Subcutaneous adipose tissue (tissue), 4 donors: ENCODE data around the gene MYBPHL. TPM values are rescaled to one million over a fixed set of nuclear protein-coding genes. Genes with fewer than 3 reads are reported as not detected.

Experiments
- total RNA-seq, 4 donors: library from RNA; depleted of rRNA; stranded (reverse); fragments of >200 nt; gene quantifications; one replicate each; pipeline ENCODE4 v1.1.0, GENCODE V29; 2016
- TF ChIP-seq, protein P1 (sequence below): fragments of 450-650 bp; IDR thresholded peaks from one replicate; pipeline ENCODE4 v1.5.1; 2016; ENCODE audit warnings: low read depth, mild to moderate bottlenecking, control low read depth, antibody characterized with exemption, moderate library complexity

Gene MYBPHL
- total RNA-seq, 4 donors from 2014 or later = not detected

GRCh38 chr1:109277434-109278204, 29.2 kb downstream of the MYBPHL start:
- TF ChIP-seq, protein P1, sequence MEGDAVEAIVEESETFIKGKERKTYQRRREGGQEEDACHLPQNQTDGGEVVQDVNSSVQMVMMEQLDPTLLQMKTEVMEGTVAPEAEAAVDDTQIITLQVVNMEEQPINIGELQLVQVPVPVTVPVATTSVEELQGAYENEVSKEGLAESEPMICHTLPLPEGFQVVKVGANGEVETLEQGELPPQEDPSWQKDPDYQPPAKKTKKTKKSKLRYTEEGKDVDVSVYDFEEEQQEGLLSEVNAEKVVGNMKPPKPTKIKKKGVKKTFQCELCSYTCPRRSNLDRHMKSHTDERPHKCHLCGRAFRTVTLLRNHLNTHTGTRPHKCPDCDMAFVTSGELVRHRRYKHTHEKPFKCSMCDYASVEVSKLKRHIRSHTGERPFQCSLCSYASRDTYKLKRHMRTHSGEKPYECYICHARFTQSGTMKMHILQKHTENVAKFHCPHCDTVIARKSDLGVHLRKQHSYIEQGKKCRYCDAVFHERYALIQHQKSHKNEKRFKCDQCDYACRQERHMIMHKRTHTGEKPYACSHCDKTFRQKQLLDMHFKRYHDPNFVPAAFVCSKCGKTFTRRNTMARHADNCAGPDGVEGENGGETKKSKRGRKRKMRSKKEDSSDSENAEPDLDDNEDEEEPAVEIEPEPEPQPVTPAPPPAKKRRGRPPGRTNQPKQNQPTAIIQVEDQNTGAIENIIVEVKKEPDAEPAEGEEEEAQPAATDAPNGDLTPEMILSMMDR = no peak

GRCh38 chr1:109275706-109276345, 31.0 kb downstream of the MYBPHL start:
- TF ChIP-seq, protein P1 = no peak

GRCh38 chr1:109274533-109275476, 32.0 kb downstream of the MYBPHL start:
- TF ChIP-seq, protein P1 = no peak

DNA sequence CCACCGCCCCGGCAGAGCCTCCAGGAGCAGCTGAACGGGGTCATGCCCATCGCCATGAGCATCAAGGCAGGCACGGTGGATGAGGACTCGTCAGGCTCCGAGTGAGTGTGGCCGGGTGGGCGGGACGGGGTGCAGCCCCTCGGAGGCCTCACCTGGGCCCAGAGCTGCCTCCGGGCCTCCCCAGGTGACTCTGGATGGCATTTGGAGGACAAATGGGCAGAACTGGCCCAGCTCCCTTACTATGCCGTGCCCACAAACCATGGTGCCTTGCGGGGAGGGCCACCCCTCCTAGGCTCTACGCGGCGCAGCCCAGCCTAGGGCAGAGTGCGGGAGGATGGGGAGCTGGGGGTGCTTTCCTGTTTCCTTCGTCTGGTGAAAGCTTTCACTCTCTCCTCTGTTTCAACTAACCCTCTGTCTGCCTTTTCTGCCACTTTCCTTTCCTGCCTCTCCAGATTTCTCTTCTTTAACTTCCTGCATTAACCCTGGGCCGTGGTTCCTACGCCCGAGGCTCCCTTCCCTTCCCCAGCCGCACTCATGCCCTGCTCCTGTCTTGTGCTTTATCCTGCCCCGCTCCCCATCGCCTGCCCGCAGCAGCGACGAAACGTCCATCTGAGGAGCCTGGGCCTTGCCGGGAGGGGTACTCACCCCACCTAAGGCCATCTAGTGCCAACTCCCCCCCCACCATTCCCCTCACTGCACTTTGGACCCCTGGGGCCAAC, 33.1 kb downstream of the MYBPHL start:
- TF ChIP-seq, protein P1 = no peak

GRCh38 chr1:109272831-109273547, 33.8 kb downstream of the MYBPHL start:
- TF ChIP-seq, protein P1 = no peak

GRCh38 chr1:109272021-109272799, 34.6 kb downstream of the MYBPHL start:
- TF ChIP-seq, protein P1 = no peak
